HG03432 (cell line): ENCODE measurements around the gene KCNJ14.
"Not testable (repeated sequence)": the region's sequence is repeated elsewhere in the genome, so short reads cannot be mapped to it uniquely, and the experiment has no call there.

Experiments used
- ATAC-seq: cut with Tn5 transposase; IDR thresholded peaks from one replicate; pipeline ENCODE4 v1.9.1; 2021; ENCODE audit warnings: mild to moderate bottlenecking, moderate library complexity; ENCODE audit not compliant: unreplicated experiment

Gene KCNJ14

GRCh38 chr19:48484931-48485612, 29.7 kb downstream of the KCNJ14 start:
- no peak for ATAC-seq

GRCh38 chr19:48486706-48487105, 31.3 kb downstream of the KCNJ14 start:
- not testable (repeated sequence) for ATAC-seq

- ATAC-seq: no peak
Observed at GRCh38 chr19:48487544-48487943, 32.2 kb downstream of the KCNJ14 start.

GRCh38 chr19:48487948-48488347, 32.6 kb downstream of the KCNJ14 start:
- ATAC-seq: no peak

GRCh38 chr19:48488478-48488877, 33.1 kb downstream of the KCNJ14 start:
- ATAC-seq: not testable (repeated sequence)

GRCh38 chr19:48489608-48490216, 34.3 kb downstream of the KCNJ14 start:
- ATAC-seq: no peak

GRCh38 chr19:48490981-48491792, 35.8 kb downstream of the KCNJ14 start:
- no peak for ATAC-seq

GRCh38 chr19:48491793-48492123, 36.4 kb downstream of the KCNJ14 start:
- no peak for ATAC-seq

GRCh38 chr19:48492925-48493717, 37.7 kb downstream of the KCNJ14 start:
- peak; percentile 72 for ATAC-seq

GRCh38 chr19:48493718-48494401, 38.5 kb downstream of the KCNJ14 start:
- ATAC-seq: no peak

- no peak for ATAC-seq
Observed at GRCh38 chr19:48495396-48495795, 40.0 kb downstream of the KCNJ14 start.

- ATAC-seq: no peak
Observed at GRCh38 chr19:48496959-48497727, 41.8 kb downstream of the KCNJ14 start.

- no peak for ATAC-seq
Observed at GRCh38 chr19:48497728-48498594, 42.6 kb downstream of the KCNJ14 start.

GRCh38 chr19:48498595-48499311, 43.4 kb downstream of the KCNJ14 start:
- no peak for ATAC-seq

GRCh38 chr19:48499316-48500090, 44.1 kb downstream of the KCNJ14 start:
- no peak for ATAC-seq

GRCh38 chr19:48500830-48501493, 45.6 kb downstream of the KCNJ14 start:
- no peak for ATAC-seq
